Adipocyte (in vitro differentiated cells): ENCODE measurements around the gene COPG1.
"Not testable (repeated sequence)": the region's sequence is repeated elsewhere in the genome, so short reads cannot be mapped to it uniquely, and the experiment has no call there.

Experiments
- DNase-seq: peaks from one replicate; pipeline ENCODE4 v3.0.0-alpha.2; 2015; ENCODE audit warnings: low read depth
- H3K27me3 ChIP-seq: replicated peaks from 2 replicates; pipeline ENCODE4 v1.7.0; 2013; ENCODE audit warnings: mild to moderate bottlenecking, low read length, moderate library complexity; ENCODE audit not compliant: control insufficient read depth, insufficient read depth
- H3K36me3 ChIP-seq: 2 replicates; pipeline ENCODE4 v1.7.0; 2013; ENCODE audit warnings: low read length, mild to moderate bottlenecking, moderate library complexity; ENCODE audit not compliant: control insufficient read depth, insufficient read depth, severe bottlenecking
- H3K4me1 ChIP-seq: 2 replicates; pipeline ENCODE4 v1.7.0; 2013; ENCODE audit warnings: mild to moderate bottlenecking, low read length, moderate library complexity; ENCODE audit not compliant: control insufficient read depth, insufficient read depth
- H3K4me3 ChIP-seq: 2 replicates; pipeline ENCODE4 v1.7.0; 2013; ENCODE audit warnings: mild to moderate bottlenecking, low read length, moderate library complexity
- H3K9ac ChIP-seq: 2 replicates; pipeline ENCODE4 v1.7.0; 2013; ENCODE audit warnings: mild to moderate bottlenecking, low read length, moderate library complexity
- H3K9me3 ChIP-seq: 2 replicates; pipeline ENCODE4 v1.7.0; 2013; ENCODE audit warnings: mild to moderate bottlenecking, low read length, moderate library complexity; ENCODE audit not compliant: control insufficient read depth

The COPG1 gene

GRCh38 chr3:129263161-129263910, 13.9 kb downstream of the COPG1 start:
- Histone ChIP-seq H3K4me3 (no peak overlapping the region), H3K36me3 (peaks cover 98% of the 10 kb centered on the region), H3K9me3 (no peaks in the 10 kb centered on the region), H3K27me3 (no peaks in the 10 kb centered on the region), H3K4me1 (peaks cover 6% of the 10 kb centered on the region), H3K9ac (no peak overlapping the region)
- DNase-seq, result no peak

- H3K4me1 ChIP-seq, H3K27me3 ChIP-seq, DNase-seq, H3K9me3 ChIP-seq, H3K9ac ChIP-seq, H3K4me3 ChIP-seq: not testable (repeated sequence)
- peaks cover 100% of the 10 kb centered on the region for H3K36me3 ChIP-seq
These were observed 15.6 kb downstream of the COPG1 start for GRCh38 chr3:129264994-129265393.

DNA sequence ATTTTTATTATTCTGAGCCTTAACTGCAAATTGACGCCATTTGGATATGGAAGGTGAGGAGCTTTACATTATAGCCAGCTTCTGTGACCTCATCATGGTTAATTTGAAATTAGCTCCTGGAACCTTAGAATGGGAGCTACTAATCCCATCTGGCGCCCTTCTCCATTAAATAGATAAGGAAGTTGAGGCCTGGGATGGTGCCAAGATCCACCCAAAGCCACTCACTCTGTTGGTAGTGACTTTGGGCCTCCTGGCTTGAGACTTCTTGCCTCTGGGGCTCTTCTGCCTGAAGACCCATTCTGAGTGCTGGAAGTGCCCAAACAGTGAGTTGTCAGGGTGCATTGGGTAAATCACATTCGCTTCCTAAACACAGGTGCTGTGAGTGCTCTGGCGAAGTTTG, 17.2 kb downstream of the COPG1 start:
- no peaks in the 10 kb centered on the region for H3K9me3 ChIP-seq
- no peak for DNase-seq
- H3K27me3 ChIP-seq, result no peaks in the 10 kb centered on the region
- H3K4me1 ChIP-seq, result peaks cover 6% of the 10 kb centered on the region
- H3K9ac ChIP-seq, result no peak overlapping the region
- H3K4me3 ChIP-seq, result no peak overlapping the region
- H3K36me3 ChIP-seq, result peaks cover 100% of the 10 kb centered on the region

DNA sequence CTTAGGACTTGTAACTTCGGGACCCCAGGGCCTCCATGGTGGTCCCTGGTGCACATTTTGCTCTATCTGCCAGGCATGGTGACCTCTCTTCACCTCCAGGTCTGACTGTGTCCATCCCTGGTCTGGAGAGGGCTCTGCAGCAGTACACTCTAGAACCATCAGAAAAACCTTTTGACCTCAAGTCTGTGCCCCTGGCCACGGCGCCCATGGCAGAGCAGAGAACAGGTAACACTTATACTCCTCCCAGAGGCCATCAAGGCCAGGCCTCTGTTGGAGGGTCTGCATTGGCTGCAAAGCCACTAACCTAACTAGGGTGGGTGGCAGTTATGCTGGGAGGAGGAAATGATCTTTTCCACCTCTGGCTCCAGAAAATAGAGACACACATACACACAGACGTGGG, 19.0 kb downstream of the COPG1 start:
- Histone ChIP-seq H3K36me3 (peaks cover 100% of the 10 kb centered on the region), H3K9ac (no peak overlapping the region), H3K9me3 (no peaks in the 10 kb centered on the region), H3K27me3 (no peaks in the 10 kb centered on the region), H3K4me3 (no peak overlapping the region), H3K4me1 (peaks cover 6% of the 10 kb centered on the region)
- no peak for DNase-seq

DNA sequence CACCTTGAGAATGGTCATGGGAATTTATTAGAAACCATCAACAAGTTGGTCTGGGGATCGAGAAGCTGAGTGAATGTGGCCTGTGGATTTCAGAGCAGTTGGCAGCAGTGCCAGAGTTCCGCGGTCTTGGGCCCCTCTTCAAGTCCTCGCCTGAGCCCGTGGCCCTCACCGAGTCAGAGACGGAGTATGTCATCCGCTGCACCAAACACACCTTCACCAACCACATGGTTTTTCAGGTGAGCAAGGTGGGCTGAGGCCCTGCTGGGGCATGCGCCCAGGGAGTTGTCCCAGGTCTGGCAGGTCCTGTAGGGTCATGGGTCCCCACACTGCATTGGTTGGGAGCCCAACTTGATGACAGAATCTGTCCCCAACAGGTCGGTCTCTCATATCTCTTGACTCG, 22.3 kb downstream of the COPG1 start:
- no peak for DNase-seq
- Histone ChIP-seq H3K36me3 (peaks cover 100% of the 10 kb centered on the region), H3K9ac (no peak overlapping the region), H3K27me3 (no peaks in the 10 kb centered on the region), H3K9me3 (no peaks in the 10 kb centered on the region), H3K4me3 (no peak overlapping the region), H3K4me1 (no peaks in the 10 kb centered on the region)

DNA sequence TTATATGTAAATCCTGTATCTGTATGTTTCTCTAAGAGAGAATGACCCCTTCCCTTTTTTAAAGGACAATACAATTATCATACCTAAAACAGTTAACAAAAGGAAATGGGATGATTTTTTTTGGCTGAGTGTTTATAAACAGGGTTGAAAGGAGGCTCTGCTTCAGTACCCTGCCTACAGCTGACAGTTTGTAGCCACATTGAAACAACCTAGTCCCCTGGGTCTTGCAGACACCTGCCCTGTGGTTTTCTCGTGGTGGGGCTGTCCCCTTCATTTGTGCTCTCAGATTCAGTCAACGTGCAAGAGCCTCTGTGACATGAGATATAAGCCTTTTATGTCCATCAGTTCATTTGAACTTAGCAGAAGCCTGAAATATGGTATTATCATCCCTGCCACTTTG, 27.0 kb downstream of the COPG1 start:
- Histone ChIP-seq H3K9me3 (no peaks in the 10 kb centered on the region), H3K27me3 (no peaks in the 10 kb centered on the region), H3K4me3 (no peak overlapping the region), H3K4me1 (peaks cover 22% of the 10 kb centered on the region), H3K36me3 (peaks cover 65% of the 10 kb centered on the region), H3K9ac (no peak overlapping the region)
- DNase-seq, result no peak

- Histone ChIP-seq H3K4me3 (peak overlapping the region; percentile 94), H3K36me3 (peaks cover 50% of the 10 kb centered on the region), H3K27me3 (no peaks in the 10 kb centered on the region), H3K9me3 (no peaks in the 10 kb centered on the region), H3K4me1 (peaks cover 34% of the 10 kb centered on the region), H3K9ac (peak overlapping the region; percentile 92)
- no peak for DNase-seq
These were observed 28.4 kb downstream of the COPG1 start for GRCh38 chr3:129277829-129278271.

GRCh38 chr3:129278439-129278965, 29.1 kb downstream of the COPG1 start, which contains the start of gene HMCES:
TSS of gene HMCES (plus strand) at chr3:129278870. CDS start at chr3:129279733, 863 bp downstream.
- peaks cover 44% of the 10 kb centered on the region for H3K36me3 ChIP-seq
- peaks cover 40% of the 10 kb centered on the region for H3K4me1 ChIP-seq
- peak; percentile 98 for DNase-seq
- no peaks in the 10 kb centered on the region for H3K27me3 ChIP-seq
- peak within 1 kb of the TSS; percentile 92 for H3K9ac ChIP-seq
- peak within 1 kb of the TSS; percentile 94 for H3K4me3 ChIP-seq
- no peaks in the 10 kb centered on the region for H3K9me3 ChIP-seq

- peak; percentile 55 for DNase-seq
- peaks cover 40% of the 10 kb centered on the region for H3K4me1 ChIP-seq
- no peaks in the 10 kb centered on the region for H3K9me3 ChIP-seq
- H3K4me3 ChIP-seq, result peak overlapping the region; percentile 94
- H3K9ac ChIP-seq, result peak overlapping the region; percentile 92
- no peaks in the 10 kb centered on the region for H3K27me3 ChIP-seq
- peaks cover 36% of the 10 kb centered on the region for H3K36me3 ChIP-seq
These were observed 29.8 kb downstream of the COPG1 start for GRCh38 chr3:129278966-129279906.

- no peaks in the 10 kb centered on the region for H3K9me3 ChIP-seq
- peaks cover 40% of the 10 kb centered on the region for H3K4me1 ChIP-seq
- H3K27me3 ChIP-seq, result no peaks in the 10 kb centered on the region
- peak overlapping the region; percentile 94 for H3K4me3 ChIP-seq
- DNase-seq, result no peak
- no peak overlapping the region for H3K9ac ChIP-seq
- peaks cover 27% of the 10 kb centered on the region for H3K36me3 ChIP-seq
These were observed 30.8 kb downstream of the COPG1 start for GRCh38 chr3:129280183-129280582.

- Histone ChIP-seq H3K4me1 (peaks cover 52% of the 10 kb centered on the region), H3K9me3 (no peaks in the 10 kb centered on the region), H3K4me3 (no peak overlapping the region), H3K36me3 (peaks cover 11% of the 10 kb centered on the region), H3K27me3 (no peaks in the 10 kb centered on the region), H3K9ac (no peak overlapping the region)
- no peak for DNase-seq
These were observed 32.3 kb downstream of the COPG1 start for GRCh38 chr3:129281726-129282125.
